Measurements from ENCODE around the gene SORCS2.

DNA sequence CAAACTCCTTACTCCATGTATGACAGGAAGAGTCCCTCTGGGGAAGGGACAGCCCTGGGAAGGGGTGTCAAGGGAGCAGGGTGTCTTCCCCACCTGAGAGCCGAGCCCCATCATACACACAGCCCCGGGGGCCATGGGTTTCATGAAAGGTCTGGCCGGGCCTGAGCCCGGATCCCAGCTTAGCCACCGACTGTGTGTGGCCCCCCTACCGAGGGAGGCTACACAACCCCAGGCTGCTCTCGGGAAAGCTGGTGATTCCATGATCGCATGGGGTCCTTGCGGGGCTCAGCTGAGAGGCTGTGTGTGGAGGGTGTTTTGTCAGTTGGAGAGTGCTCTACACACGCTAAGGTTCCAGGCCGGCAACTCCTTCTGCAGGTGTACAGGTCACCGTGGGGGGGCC is 55.6 kb downstream of the SORCS2 start:
- TF ChIP-seq, protein P1, sequence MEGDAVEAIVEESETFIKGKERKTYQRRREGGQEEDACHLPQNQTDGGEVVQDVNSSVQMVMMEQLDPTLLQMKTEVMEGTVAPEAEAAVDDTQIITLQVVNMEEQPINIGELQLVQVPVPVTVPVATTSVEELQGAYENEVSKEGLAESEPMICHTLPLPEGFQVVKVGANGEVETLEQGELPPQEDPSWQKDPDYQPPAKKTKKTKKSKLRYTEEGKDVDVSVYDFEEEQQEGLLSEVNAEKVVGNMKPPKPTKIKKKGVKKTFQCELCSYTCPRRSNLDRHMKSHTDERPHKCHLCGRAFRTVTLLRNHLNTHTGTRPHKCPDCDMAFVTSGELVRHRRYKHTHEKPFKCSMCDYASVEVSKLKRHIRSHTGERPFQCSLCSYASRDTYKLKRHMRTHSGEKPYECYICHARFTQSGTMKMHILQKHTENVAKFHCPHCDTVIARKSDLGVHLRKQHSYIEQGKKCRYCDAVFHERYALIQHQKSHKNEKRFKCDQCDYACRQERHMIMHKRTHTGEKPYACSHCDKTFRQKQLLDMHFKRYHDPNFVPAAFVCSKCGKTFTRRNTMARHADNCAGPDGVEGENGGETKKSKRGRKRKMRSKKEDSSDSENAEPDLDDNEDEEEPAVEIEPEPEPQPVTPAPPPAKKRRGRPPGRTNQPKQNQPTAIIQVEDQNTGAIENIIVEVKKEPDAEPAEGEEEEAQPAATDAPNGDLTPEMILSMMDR (IDR thresholded peaks at IDR 0.05 in 4 of 5, conservative IDR thresholded peaks at IDR 0.05 in 1 of 5): no peak
- no peak for TF ChIP-seq POLR2A (IDR thresholded peaks at IDR 0.05)

Data from gastrocnemius medialis (tissue), 4 donors.